Measurements from ENCODE around the gene TBCC.
"Not testable (repeated sequence)": the region's sequence is repeated elsewhere in the genome, so short reads cannot be mapped to it uniquely, and the experiment has no call there.

The TBCC gene

DNA sequence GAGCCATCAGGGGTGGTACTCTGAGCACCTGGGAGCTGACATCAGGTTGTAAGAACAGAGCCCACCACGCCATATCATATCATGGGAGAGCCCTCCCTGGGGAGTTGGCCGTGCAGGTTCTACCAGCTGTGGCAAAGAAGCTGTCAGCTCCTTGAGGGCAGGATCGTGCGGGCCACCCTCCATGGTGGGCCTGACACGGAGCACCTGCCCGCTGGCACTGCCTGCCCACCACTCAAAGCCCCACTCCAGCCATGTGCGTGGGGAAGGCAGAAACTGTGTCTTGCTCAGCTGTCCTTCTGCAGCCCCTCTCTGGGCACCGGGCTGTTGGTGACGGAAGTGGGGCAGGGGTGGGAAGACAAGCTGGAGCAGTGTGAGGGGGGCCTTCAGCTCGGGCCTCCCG, 37.8 kb downstream of the TBCC start:
- DNase-seq (ENCODE audit: extremely low spot score): no peak
- TF ChIP-seq, protein P1, sequence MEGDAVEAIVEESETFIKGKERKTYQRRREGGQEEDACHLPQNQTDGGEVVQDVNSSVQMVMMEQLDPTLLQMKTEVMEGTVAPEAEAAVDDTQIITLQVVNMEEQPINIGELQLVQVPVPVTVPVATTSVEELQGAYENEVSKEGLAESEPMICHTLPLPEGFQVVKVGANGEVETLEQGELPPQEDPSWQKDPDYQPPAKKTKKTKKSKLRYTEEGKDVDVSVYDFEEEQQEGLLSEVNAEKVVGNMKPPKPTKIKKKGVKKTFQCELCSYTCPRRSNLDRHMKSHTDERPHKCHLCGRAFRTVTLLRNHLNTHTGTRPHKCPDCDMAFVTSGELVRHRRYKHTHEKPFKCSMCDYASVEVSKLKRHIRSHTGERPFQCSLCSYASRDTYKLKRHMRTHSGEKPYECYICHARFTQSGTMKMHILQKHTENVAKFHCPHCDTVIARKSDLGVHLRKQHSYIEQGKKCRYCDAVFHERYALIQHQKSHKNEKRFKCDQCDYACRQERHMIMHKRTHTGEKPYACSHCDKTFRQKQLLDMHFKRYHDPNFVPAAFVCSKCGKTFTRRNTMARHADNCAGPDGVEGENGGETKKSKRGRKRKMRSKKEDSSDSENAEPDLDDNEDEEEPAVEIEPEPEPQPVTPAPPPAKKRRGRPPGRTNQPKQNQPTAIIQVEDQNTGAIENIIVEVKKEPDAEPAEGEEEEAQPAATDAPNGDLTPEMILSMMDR (IDR thresholded peaks at IDR 0.05; ENCODE audit: control extremely low read depth, extremely low read depth, low read depth, missing control alignments): no peak
- ChIA-PET POLR2A (no interaction called here), CTCF (interaction anchor here (1.0 kb wide), 1 partner anchor 18 kb away, joined by 3 read pairs; no protein-coding TSS in a partner anchor)

- DNase-seq (ENCODE audit: extremely low spot score): no peak
- ChIA-PET CTCF (interaction anchor here (1.0 kb wide), 1 partner anchor 18 kb away, joined by 3 read pairs; no protein-coding TSS in a partner anchor), POLR2A (no interaction called here)
- TF ChIP-seq, protein P1 (IDR thresholded peaks at IDR 0.05; ENCODE audit: control extremely low read depth, extremely low read depth, low read depth, missing control alignments): no peak
Observed at GRCh38 chr6:42707595-42707994, 38.3 kb downstream of the TBCC start.

- TF ChIP-seq, protein P1 (IDR thresholded peaks at IDR 0.05; ENCODE audit: control extremely low read depth, extremely low read depth, low read depth, missing control alignments): no peak
- ChIA-PET POLR2A (no interaction called here), CTCF (interaction anchor here (1.1 kb wide), 1 partner anchor 21 kb away, joined by 5 read pairs; no protein-coding TSS in a partner anchor)
- DNase-seq (ENCODE audit: extremely low spot score): no peak
Observed at GRCh38 chr6:42704937-42705374, 40.9 kb downstream of the TBCC start.

DNA sequence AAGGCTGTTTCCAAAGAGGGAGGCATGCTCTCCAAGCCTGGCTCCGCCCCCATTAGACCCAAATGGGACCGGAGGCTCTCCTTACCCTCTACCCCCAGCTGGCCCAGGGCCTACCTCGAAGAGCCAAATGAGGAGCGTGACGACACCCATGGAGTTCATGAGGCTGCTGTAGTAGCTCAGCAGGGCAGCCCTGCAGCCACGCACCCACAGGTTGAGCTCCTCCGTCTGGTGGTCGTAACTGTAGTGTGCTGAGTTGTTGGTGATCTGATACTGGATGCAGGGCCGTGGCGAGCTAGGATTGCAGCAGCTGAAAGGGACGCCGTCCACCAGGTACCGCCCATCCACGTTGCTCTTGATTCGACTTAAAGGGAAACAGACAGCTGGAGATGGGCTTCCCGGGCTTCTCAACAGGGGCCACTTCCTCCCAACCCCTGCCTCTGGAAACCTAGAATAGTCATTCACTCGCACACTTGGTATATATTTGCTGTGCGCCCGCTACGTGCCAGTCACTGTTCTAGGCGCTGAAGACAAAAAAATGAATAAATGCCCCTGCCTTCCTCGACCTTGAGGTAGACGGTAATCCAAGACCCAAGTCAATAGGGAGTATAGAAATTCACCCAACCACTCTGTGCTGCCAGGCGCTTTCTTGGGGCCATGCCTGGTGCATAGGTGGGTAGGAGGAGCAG, 41.5 kb downstream of the TBCC start:
- ChIA-PET CTCF (interaction anchor here (1.1 kb wide), 1 partner anchor 22 kb away, joined by 5 read pairs; no protein-coding TSS in a partner anchor), POLR2A (interaction anchor here (0.5 kb wide), 2 partner anchors 78 to 386 kb away, joined by 3 to 5 read pairs; no protein-coding TSS in a partner anchor)
- no peak for DNase-seq (ENCODE audit: extremely low spot score)
- TF ChIP-seq, protein P1 (IDR thresholded peaks at IDR 0.05; ENCODE audit: control extremely low read depth, extremely low read depth, low read depth, missing control alignments): no peak

- POLR2A ChIA-PET: interaction anchor here (0.6 kb wide), 1 partner anchor 43 kb away, joined by 10 read pairs; the partner anchor contains the start of gene TBCC
- CTCF ChIA-PET: interaction anchor here (1.2 to 2.6 kb wide), 3 partner anchors 10 to 24 kb away, joined by 3 to 12 read pairs (median 8); no protein-coding TSS in a partner anchor
- not testable (repeated sequence) for DNase-seq (ENCODE audit: extremely low spot score)
Observed at GRCh38 chr6:42702786-42703185, 43.1 kb downstream of the TBCC start.

DNA sequence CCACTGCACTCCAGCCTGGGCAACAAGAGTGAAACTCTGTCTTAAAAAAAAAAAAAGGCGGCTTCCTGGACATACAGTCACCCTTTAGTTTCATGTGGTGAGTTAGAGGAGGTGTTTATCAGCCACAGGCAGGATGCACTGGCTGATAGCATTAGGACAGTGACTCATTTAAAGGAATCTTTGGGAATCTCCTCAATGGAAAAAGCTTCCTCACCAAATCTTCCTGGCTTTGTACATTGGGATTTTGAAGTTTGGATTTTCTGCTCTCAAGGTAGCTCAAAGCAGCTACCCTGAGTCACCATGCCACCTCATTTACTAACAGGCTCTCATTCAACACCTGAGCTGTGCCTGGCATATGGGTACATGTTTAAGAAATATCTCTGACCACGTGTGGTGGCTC, 43.7 kb downstream of the TBCC start:
- POLR2A ChIA-PET: interaction anchor here (0.7 kb wide), 1 partner anchor 625 kb away, joined by 4 read pairs; no protein-coding TSS in a partner anchor
- DNase-seq (ENCODE audit: extremely low spot score): no peak
- TF ChIP-seq, protein P1 (IDR thresholded peaks at IDR 0.05; ENCODE audit: control extremely low read depth, extremely low read depth, low read depth, missing control alignments): no peak
- CTCF ChIA-PET: interaction anchor here (1.2 to 2.6 kb wide), 6 partner anchors 9 to 68 kb away, joined by 3 to 12 read pairs (median 4); no protein-coding TSS in a partner anchor

DNA sequence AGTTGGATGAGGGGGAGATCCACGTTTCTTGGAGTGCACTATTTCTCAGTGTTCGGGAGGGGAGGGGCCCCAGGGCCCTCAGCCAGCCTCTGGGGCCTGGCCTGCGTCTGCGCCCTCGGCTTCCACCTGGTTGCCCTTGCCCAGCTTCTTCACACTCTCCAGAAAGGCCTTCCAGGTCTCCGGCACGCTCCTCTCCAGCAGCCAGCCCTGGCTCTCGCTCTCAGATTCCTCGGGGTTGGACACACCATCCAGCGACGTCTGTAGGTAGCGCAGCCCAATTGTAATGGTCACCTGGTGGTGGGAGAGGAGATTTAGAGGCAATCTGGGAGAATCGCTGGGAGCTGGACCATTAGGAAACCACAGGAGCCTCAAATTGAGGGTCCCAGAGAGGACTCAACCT, 47.7 kb downstream of the TBCC start:
- no peak for DNase-seq (ENCODE audit: extremely low spot score)
- TF ChIP-seq, protein P1 (IDR thresholded peaks at IDR 0.05; ENCODE audit: control extremely low read depth, extremely low read depth, low read depth, missing control alignments): no peak
- POLR2A ChIA-PET: no interaction called here

More for the DNA sequence above, 47.7 kb downstream of the TBCC start:
- CTCF ChIA-PET: interaction anchor here (1.0 to 1.3 kb wide), 2 partner anchors 28 kb away, joined by 3 to 4 read pairs; no protein-coding TSS in a partner anchor
